Vagina (tissue), 2 donors: ENCODE data around the gene MID1. TPM values are rescaled to one million over a fixed set of nuclear protein-coding genes. Genes with fewer than 3 reads are reported as not detected.

Experiments
- DNase-seq, 2 donors: peaks; one replicate each; pipeline ENCODE4 v3.0.0-alpha.2; 2017; ENCODE audit errors: extremely low spot score in 2 of 2
- H3K27ac ChIP-seq: fragments of 200-600 bp; sonication (generic); one replicate; pipeline ENCODE4 v1.5.1; 2019
- H3K27me3 ChIP-seq: fragments of 200-600 bp; sonication (generic); one replicate; pipeline ENCODE4 v1.5.1; 2019
- H3K36me3 ChIP-seq, 2 donors: fragments of 200-600 bp; sonication (generic); one replicate each; pipeline ENCODE4 v1.5.1; 2017 to 2019
- H3K4me1 ChIP-seq: fragments of 200-600 bp; sonication (generic); one replicate; pipeline ENCODE4 v1.5.1; 2019
- H3K4me3 ChIP-seq, 2 donors: fragments of 200-600 bp; sonication (generic); 1 replicate in 1 of 2; 2 replicates in 1 of 2; pipeline ENCODE4 v1.5.1; 2016 to 2019
- H3K9me3 ChIP-seq: fragments of 200-600 bp; sonication (generic); one replicate; pipeline ENCODE4 v1.5.1; 2019
- CTCF ChIP-seq, 3 experiments: fragments of 450-650 bp in 2 of 3; fragments of 200-600 bp in 1 of 3; sonication (generic) in 1 of 3; IDR thresholded peaks; one replicate each; pipeline ENCODE4 v1.5.1; 2017 to 2019; ENCODE audit warnings: antibody characterized with exemption in 3 of 3, mild to moderate bottlenecking in 2 of 3, moderate library complexity in 2 of 3
- POLR2A ChIP-seq, 2 donors: fragments of 450-650 bp; IDR thresholded peaks; one replicate each; pipeline ENCODE4 v1.6.1; 2017; ENCODE audit warnings: antibody characterized with exemption in 2 of 2, mild to moderate bottlenecking in 2 of 2, moderate library complexity in 2 of 2
- POLR2AphosphoS5 ChIP-seq, 2 donors: sonication (generic); formaldehyde crosslinking; IDR thresholded peaks; one replicate each; pipeline ENCODE4 v1.9.0; 2017; ENCODE audit warnings: antibody characterized with exemption in 2 of 2, mild to moderate bottlenecking in 2 of 2, low read depth in 1 of 2; ENCODE audit not compliant: insufficient read depth in 1 of 2
- intact Hi-C: fragments of 100-400 bp; cut with DNase I; formaldehyde crosslinking; loops from one replicate; pipeline ENCODE4 v1.15.1; 2023
- total RNA-seq: library from RNA; depleted of rRNA; stranded (reverse); fragments of >200 nt; gene quantifications from one replicate; pipeline ENCODE4 v1.2.3, GENCODE V29; 2016

The MID1 gene
- total RNA-seq, 1 donor from 2014 or later = 16.2 TPM

GRCh38 chrX:10482261-10482660 is 138.1 kb downstream of the MID1 start:
- no peaks in the 10 kb centered on the region for H3K36me3 ChIP-seq
- TF ChIP-seq POLR2AphosphoS5 (IDR thresholded peaks at IDR 0.05; ENCODE audit: insufficient read depth in 1 of 2, low read depth in 1 of 2) = no peak
- no peak for TF ChIP-seq POLR2A (IDR thresholded peaks at IDR 0.05)
- no peak for TF ChIP-seq CTCF (IDR thresholded peaks at IDR 0.05)
- no peaks in the 10 kb centered on the region for H3K9me3 ChIP-seq
- intact Hi-C loops = no loop called here
- peaks cover 8% of the 10 kb centered on the region for H3K4me1 ChIP-seq
- H3K4me3 ChIP-seq = no peak overlapping the region
- H3K27me3 ChIP-seq = no peaks in the 10 kb centered on the region
- H3K27ac ChIP-seq = no peak overlapping the region
- DNase-seq = no peak

GRCh38 chrX:10480861-10481260 is 139.5 kb downstream of the MID1 start:
- no peaks in the 10 kb centered on the region for H3K9me3 ChIP-seq
- DNase-seq = no peak
- H3K36me3 ChIP-seq = no peaks in the 10 kb centered on the region
- no peak overlapping the region for H3K4me3 ChIP-seq
- H3K27me3 ChIP-seq = no peaks in the 10 kb centered on the region
- H3K27ac ChIP-seq = no peak overlapping the region
- intact Hi-C loops = no loop called here
- H3K4me1 ChIP-seq = no peaks in the 10 kb centered on the region
- TF ChIP-seq POLR2AphosphoS5 (IDR thresholded peaks at IDR 0.05; ENCODE audit: insufficient read depth in 1 of 2, low read depth in 1 of 2) = no peak
- no peak for TF ChIP-seq CTCF (IDR thresholded peaks at IDR 0.05)
- no peak for TF ChIP-seq POLR2A (IDR thresholded peaks at IDR 0.05)

- intact Hi-C loops = no loop called here
- no peak for TF ChIP-seq CTCF (IDR thresholded peaks at IDR 0.05)
- no peak for TF ChIP-seq POLR2A (IDR thresholded peaks at IDR 0.05)
- TF ChIP-seq POLR2AphosphoS5 (IDR thresholded peaks at IDR 0.05; ENCODE audit: insufficient read depth in 1 of 2, low read depth in 1 of 2) = no peak
- H3K27me3 ChIP-seq = no peaks in the 10 kb centered on the region
- no peaks in the 10 kb centered on the region for H3K4me1 ChIP-seq
- no peaks in the 10 kb centered on the region for H3K9me3 ChIP-seq
- no peak for DNase-seq
- no peak overlapping the region for H3K27ac ChIP-seq
- no peaks in the 10 kb centered on the region for H3K36me3 ChIP-seq
- no peak overlapping the region for H3K4me3 ChIP-seq
These were observed 140.9 kb downstream of the MID1 start for GRCh38 chrX:10479508-10479907.

- no peak overlapping the region for H3K4me3 ChIP-seq
- intact Hi-C loops = no loop called here
- no peak for DNase-seq
- no peak overlapping the region for H3K27ac ChIP-seq
- no peaks in the 10 kb centered on the region for H3K36me3 ChIP-seq
- H3K9me3 ChIP-seq = no peaks in the 10 kb centered on the region
- no peaks in the 10 kb centered on the region for H3K4me1 ChIP-seq
- TF ChIP-seq CTCF (IDR thresholded peaks at IDR 0.05) (no peak), POLR2AphosphoS5 (IDR thresholded peaks at IDR 0.05; ENCODE audit: insufficient read depth in 1 of 2, low read depth in 1 of 2) (no peak), POLR2A (IDR thresholded peaks at IDR 0.05) (no peak)
- H3K27me3 ChIP-seq = no peaks in the 10 kb centered on the region
These were observed 142.9 kb downstream of the MID1 start for GRCh38 chrX:10477525-10477924.

GRCh38 chrX:10474913-10475568 is 145.3 kb downstream of the MID1 start:
- H3K9me3 ChIP-seq = no peaks in the 10 kb centered on the region
- H3K4me1 ChIP-seq = no peaks in the 10 kb centered on the region
- H3K27me3 ChIP-seq = no peaks in the 10 kb centered on the region
- TF ChIP-seq POLR2A (IDR thresholded peaks at IDR 0.05) (no peak), CTCF (IDR thresholded peaks at IDR 0.05) (no peak), POLR2AphosphoS5 (IDR thresholded peaks at IDR 0.05; ENCODE audit: insufficient read depth in 1 of 2, low read depth in 1 of 2) (no peak)
- no peak overlapping the region for H3K27ac ChIP-seq
- no peaks in the 10 kb centered on the region for H3K36me3 ChIP-seq
- no peak for DNase-seq
- intact Hi-C loops = no loop called here
- H3K4me3 ChIP-seq = no peak overlapping the region
